Stimulated activated CD8-positive, alpha-beta memory T cell treated with anti-CD3 and anti-CD28 coated beads, Interleukin-15, amount 100 ng/mL, for 1 hour (primary cell): ENCODE results near the gene C5orf52.
"Not testable (repeated sequence)": the region's sequence is repeated elsewhere in the genome, so short reads cannot be mapped to it uniquely, and the experiment has no call there.

Experiments
- DNase-seq: peaks from one replicate; pipeline ENCODE4 v3.0.0-alpha.2; 2020; ENCODE audit warnings: low read depth

Gene C5orf52

DNA sequence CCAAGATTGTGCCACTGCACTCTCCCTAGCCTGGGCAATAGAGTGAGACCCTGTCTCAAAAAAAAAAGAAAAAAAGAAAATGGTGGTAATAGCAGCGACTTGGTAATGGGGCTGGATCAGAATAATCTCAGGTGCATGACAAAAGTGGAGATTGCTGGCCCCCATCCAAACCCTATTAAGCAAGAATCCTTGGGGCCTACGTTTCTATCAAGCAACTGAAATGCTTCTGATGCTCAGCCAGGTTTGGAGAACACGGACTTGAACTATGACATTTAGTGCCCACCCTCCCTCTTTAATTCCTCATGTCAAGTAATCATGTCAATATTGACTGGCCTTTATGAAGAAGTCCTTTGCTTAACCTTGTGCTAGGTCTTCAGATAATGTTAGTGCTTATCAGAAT is 6.6 kb downstream of the C5orf52 start:
- no peak for DNase-seq

DNA sequence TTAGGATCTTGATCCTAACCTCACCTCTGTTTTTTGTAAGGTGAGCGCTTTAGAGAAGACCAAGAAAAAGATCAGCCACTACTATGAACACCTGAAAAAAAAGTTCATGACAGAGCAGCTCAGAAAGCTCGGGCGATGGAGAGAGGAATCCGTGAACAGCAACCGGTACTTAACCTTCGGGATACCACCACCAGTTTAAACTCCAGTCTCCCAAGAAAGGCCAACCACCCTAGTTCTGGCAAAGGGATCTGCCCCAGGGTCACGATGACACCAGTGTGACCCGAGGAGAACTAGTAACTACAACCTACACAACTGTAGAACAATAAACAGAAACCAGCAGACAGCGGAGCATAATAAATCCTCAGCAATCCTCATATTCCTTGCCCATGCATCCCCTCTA is 8.5 kb downstream of the C5orf52 start:
- no peak for DNase-seq

DNA sequence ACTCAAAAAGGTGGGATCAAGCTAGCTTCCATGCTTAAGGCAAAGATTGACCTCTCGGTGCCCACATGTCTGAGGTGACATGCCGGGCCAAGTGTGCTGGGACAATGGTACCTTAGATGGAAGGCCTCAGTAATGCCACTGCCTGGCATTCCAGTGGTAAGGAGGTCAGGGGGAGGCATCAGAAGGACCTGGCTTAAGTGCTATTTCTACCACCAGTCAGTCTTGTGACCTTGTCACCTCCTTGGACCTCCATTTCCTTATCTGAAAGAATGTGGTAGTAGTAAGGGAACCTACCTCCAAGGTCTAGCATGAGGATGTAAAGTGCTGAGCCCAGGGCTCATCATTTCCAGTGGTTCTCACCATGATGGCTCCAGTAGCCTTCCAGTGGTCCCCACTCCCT is 8.9 kb downstream of the C5orf52 start:
- DNase-seq, result no peak

DNA sequence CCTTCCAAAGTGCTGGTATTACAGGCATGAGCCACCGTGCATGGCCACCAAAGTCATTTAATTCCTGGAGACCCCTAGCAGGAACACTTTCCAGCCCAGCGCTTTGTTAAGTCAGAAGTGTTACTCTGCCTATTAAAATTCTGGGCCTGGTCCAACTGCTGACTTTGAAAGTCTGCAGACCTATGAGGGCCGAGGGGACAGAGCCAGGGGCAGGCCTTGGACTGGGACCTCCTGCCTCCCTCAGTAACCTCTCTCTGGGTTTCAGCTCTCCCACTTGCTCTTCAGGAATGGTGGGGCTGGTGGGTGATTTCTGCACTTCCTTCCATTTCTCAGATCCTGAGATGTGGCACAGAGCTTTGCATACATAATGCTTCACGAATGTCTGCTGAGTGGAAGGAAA is 9.7 kb downstream of the C5orf52 start:
- no peak for DNase-seq

DNA sequence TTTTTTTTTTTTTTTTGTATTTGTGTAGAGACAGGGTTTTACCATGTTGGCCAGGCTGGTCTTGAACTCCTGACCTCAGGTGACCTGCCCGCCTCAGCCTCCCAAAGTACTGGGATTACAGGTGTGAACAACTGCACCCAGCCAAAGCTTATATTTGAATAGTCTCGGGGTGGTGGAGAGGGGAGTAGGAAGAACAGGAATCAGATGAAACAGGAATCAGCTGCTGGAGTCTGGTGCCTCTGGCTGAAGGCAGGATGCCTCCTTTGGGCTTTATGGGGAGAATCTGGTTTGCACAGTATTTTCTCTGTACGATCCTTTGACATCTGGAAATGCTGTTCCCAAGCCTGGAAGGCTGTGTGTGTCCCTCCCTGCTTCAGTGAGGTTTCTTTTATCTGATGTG is 10.9 kb downstream of the C5orf52 start:
- DNase-seq, result no peak

DNA sequence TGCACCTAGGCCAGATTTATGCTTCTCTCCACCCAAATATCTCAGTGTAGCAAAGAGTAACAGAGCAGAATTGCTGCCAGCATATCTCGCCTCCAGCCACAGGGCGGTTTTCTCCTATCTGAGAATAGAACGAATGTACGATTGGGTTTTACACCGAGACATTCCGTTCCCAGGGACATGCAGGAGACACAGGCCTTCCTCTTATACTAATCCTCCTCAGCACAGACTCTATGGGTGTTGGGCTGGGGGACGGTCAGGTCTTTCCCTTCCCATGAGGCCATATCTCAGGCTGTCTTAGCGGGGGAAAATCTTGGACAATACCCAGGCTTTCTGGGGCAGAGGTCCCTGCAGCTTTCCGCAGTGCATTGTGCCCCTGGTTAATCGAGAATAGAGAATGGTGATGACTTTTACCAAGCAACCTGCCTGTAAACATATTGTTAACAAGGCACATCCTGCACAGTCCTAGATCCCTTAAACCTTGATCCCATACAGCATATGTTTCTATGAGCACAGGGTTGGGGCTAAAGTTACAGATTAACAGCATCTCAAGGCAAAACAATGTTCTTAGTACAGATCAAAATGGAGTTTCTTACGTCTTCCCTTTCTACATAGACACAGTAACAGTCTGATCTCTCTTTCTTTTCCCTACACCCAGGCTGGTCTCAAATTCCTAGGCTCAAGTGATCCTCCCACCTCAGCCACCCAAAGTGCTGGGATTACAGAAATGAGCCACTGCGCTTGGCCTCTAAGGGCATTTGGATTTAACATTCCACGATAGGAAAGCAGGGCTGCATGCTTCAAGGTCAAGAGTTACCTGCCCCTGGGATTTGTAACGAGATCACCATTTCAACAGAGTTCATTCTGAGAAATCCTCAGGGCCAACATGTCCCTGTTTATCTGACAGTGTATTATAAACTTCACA is 15.2 kb downstream of the C5orf52 start:
- not testable (repeated sequence) for DNase-seq

GRCh38 chr5:157687198-157687554 is 15.8 kb downstream of the C5orf52 start:
- no peak for DNase-seq

- DNase-seq, result no peak
These were observed 18.8 kb downstream of the C5orf52 start for GRCh38 chr5:157689942-157690689.

DNA sequence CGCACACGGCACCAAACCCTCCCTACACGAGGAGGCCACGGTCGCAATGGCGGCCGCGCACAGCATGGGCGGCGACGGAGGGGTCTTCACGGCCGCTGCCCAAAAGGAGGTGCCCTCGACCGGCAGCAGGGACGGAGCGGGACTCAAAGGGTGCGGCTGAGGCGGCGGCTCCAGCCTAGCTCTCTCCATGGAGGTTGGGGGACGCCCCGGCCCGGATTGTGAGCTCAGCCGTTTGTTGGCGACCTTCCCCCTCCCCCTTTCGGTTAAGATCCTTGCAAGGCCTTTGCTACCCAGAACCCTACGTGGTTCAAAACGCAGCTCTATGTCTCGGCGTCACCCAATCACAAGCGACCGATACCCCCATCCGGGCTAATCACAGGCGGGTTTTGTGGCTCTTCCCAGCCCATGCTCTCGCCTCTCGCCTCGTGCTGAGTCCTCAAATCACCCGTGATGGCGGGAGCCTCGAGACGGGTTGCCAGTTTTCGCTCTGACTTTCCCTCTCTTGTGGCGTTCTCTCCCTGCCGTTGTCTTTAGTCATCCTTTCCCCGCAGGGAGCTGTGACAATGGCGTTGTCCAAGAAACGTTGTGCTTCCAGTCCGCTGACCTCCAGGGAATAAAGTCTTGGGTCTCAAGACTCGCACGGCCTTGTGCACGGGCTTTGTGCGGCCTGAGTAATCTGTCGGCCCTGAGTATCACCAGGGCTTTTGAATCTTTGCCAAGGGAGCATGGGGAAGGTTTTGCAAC is 19.5 kb downstream of the C5orf52 start:
- DNase-seq, result no peak

GRCh38 chr5:157693816-157694215 is 22.5 kb downstream of the C5orf52 start:
- DNase-seq, result not testable (repeated sequence)

DNA sequence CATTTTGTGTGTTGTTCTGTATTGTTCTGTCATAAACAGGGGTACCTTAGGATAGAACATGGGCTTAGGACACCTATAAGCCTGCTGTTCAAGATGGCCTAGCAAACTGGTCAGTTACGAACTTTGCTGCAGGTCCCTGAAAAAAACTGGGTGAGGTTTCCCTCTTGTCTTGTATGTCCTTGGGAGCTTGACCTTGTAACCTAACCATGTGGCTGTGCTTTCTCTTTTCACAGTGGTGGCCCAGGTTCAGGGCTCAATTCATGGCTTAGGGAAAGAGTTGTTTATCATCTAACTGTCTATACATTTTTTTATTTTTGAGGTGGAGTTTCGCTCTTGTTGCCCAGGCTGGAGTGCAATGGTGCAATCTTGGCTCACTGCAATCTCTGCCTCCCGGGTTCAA is 24.8 kb downstream of the C5orf52 start:
- DNase-seq, result not testable (repeated sequence)

- DNase-seq, result not testable (repeated sequence)
These were observed 27.3 kb downstream of the C5orf52 start for GRCh38 chr5:157698674-157699073.

DNA sequence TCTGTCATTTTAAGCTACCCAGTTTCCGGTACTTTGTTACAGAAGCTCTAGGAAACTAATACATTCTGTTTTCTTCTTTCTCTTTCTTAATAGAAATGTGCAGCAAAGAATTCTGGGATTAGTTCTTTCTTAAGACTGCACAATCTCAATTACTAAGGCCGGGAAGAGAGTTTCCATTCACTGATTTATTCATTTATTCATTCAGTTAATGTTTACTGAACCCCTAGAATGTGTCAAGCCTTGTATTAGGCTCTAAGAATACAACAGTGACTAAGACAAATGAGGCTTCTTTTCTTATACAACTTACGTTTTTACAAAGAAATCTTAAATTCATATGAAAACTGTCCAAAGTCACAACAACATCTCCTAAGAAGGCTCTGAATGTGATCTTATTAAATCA is 32.4 kb downstream of the C5orf52 start:
- no peak for DNase-seq

DNA sequence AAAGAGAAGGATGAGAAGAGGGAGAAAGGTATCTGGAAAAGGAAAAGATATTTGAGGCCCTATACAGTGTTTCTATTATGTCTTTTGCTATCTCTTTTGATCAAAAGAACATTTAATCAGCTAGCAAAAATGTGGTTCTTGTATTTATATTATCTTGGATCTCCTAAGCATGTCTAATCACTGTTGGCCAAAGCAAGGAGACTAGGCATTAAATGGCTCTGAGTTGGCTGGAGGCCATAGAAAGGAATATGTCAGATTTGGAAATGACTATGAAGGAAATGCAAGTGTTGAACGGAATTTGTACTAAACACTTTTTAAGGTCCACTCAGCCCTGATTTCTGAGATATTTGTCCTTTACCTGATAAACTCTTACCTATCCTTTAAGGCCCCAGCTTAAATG is 37.5 kb downstream of the C5orf52 start:
- no peak for DNase-seq

- no peak for DNase-seq
These were observed 38.0 kb downstream of the C5orf52 start for GRCh38 chr5:157709346-157709745.

DNA sequence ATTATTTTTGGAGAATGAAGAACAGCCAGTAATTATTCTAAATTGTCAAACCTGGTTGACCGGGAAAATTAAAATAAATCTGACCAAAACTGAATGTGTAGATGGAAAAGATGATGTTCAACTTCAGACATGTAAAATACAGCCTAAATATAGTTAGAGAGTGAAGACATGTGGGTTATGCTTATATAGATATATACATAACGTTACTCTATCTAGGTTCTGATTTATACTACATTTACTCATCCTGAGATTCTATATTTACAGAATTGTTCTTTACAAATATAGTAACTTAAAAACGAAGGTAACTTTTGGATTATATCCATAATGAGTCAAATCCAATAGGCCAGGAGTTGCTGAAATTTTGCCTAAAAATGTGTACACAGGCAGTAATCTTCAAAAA is 39.1 kb downstream of the C5orf52 start:
- no peak for DNase-seq

DNA sequence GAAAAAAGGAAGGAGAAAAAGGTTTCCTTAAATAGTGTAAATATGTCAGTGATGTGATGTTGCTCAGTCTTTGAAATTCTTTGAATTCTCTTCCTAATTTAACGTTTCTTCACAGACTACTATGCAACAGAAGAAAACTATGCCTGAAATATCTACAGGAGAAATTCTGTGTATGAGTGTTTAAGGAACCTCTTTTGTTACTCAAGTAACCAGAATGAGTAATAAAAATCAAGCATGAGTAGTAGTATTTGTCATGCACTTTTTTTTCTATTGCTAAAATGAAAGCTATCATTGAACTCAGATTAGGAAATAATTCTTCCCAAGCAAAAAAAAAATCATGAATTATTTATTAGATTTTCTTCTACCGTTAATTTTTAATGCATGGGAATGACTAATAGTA is 39.5 kb downstream of the C5orf52 start:
- no peak for DNase-seq

GRCh38 chr5:157713830-157714595 is 42.7 kb downstream of the C5orf52 start:
- DNase-seq, result no peak

DNA sequence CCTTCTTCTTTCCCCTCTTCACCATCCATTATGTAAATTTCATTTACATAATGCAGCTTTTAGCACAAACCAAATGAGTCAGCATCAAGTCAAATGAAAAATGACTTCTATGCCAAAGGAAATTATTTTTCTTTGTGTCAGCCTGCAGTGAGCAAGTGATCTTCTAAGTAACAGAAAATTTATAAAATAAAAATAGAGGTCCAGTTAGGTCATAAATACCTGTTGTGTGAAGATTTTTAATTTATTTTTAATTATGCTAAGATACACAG is 43.2 kb downstream of the C5orf52 start:
- DNase-seq, result no peak

DNA sequence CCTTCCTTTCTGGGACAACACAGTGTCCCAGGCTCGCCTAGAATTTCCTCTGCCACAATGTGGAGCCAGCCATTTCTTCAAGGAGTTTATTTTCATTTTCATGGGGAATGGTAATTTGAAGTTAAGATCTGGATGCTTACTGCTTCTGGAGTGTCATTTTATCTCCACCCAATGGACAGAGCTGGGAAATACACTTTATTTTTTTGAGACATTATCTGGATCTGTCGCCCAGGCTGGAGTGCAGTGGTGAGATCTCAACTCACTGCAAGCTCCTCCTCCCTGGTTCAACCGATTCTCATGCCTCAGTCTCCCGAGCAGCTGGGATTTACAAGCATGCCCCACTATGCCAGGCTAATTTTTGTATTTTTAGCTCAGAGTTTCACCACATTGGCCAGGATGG is 47.2 kb downstream of the C5orf52 start:
- no peak for DNase-seq

DNA sequence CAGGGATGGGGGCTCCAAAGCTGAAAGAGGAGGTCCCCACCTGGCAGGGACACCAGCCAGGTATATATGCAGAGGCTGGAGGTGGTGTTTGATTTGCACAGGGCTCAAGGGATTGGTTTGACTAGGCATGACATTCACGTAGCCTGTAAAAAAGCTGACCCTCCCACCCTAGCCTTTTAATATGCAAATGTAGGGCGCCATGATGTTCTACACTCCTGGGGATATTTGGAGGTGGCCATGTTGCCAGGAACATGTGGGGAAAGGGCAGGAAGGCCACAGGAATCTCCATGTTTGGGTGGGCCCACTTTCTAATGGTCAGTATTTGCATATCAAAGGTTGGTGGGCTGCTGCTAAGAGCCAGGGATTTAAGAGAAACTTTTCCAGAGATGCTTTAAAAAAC is 47.9 kb downstream of the C5orf52 start:
- DNase-seq, result no peak

- DNase-seq, result no peak
These were observed 49.8 kb downstream of the C5orf52 start for GRCh38 chr5:157721159-157721558.
